ENCODE data around the gene PALMD. TPM values are rescaled to one million over a fixed set of nuclear protein-coding genes. Genes with fewer than 3 reads are reported as not detected.

PALMD gene, protein sequence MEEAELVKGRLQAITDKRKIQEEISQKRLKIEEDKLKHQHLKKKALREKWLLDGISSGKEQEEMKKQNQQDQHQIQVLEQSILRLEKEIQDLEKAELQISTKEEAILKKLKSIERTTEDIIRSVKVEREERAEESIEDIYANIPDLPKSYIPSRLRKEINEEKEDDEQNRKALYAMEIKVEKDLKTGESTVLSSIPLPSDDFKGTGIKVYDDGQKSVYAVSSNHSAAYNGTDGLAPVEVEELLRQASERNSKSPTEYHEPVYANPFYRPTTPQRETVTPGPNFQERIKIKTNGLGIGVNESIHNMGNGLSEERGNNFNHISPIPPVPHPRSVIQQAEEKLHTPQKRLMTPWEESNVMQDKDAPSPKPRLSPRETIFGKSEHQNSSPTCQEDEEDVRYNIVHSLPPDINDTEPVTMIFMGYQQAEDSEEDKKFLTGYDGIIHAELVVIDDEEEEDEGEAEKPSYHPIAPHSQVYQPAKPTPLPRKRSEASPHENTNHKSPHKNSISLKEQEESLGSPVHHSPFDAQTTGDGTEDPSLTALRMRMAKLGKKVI
- total RNA-seq: 63.3 and 106 TPM in 2 replicates

DNA sequence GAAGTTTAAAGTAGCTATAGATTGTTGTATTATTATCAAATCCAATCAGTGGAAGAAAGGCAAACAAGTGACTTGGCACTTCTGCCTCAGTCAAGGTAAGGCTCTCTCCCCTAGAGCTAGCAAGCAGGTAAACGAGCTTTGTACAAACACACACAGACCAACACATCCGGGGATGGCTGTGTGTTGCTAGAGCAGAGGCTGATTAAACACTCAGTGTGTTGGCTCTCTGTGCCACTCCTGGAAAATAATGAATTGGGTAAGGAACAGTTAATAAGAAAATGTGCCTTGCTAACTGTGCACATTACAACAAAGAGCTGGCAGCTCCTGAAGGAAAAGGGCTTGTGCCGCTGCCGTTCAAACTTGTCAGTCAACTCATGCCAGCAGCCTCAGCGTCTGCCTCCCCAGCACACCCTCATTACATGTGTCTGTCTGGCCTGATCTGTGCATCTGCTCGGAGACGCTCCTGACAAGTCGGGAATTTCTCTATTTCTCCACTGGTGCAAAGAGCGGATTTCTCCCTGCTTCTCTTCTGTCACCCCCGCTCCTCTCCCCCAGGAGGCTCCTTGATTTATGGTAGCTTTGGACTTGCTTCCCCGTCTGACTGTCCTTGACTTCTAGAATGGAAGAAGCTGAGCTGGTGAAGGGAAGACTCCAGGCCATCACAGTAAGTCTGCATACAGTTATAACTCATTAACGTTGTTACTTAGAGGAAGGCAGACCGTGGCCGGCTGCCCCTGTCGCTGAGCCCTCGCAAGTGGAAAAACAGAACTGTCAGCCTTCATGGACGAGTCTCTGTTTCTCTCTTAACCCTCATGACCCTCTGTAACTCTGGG is at the start of gene PALMD:
Gene PALMD, plus strand, starts transcription at position 415 of the 833 bp plus-strand sequence. Its CDS starts 205 bp downstream, at position 620.
- peak; percentile 86 for DNase-seq

DNA sequence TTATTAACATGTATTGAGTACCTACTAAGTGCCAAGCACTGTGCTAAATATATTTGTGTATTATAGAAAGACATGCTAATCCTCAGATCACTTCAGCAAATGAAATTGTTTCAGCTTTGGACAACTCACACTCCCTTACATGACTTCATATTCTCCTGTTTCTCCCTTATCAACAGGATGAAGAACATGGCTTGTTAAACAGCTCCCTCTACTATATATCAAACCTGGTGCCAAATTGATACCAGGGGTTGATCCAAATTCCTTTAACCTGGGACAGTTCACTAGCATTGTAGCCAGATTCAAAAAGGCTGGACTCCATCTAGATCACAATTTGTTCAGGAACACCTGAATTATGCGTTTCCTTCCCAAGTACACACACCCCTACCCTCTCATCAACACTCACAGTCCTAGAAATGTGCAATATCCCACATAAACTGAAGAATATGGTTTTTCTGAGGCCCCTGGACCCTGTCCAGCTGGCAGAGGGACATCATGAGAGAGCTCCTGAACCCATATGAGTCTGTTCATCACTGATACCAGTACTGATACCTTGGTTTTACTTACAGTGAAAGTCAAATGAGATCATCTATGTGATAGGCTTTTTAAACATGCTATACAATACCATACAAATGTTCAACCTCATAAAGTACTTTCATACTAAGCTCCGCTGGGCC is 47.0 kb upstream of the PALMD start:
- peak; percentile 62 for DNase-seq

DNA sequence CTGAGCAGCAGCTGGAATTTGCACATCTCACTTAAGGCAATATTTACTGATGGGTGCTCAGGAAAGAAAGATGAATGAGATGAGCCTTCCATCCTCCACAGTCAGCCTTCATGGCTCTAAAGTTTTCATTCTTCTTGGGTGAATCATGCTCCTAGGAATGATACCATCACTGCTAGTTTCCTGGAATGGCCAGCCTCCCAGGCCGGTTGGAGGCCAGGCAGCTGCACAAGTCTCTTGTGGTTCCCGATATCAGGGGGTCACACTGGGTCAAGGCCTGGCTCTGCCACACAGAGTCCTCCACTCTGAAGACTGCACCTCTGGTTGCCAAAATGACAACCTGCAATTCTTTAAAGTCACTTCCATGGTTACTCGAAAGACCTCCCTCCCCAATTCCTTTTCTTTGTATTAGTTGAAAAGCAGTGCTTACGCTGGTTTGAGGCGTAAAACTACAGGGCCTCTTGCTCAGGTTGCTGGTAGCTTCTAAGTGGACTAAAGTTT is 46.2 kb upstream of the PALMD start:
- peak; percentile 94 for DNase-seq

DNA sequence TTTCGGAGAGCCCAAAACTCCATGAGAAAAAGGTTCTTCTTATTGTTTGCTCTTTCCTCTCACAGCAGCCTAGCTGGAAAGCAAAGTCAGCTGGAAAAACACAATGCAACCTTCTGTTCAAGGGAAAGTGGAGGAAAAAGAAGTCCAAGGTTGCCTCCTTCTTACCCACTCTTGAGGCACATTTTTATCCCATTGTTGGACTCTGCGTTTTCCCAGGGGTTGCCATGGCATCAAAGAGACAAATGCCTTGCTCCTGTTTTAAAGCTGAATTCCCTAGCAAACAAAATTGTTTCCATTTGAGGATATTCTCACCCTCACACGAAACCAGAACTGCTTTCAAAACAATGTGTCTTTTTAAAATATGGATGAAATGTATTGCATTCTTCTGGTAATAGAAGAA is 45.1 kb upstream of the PALMD start:
- peak; percentile 93 for DNase-seq

DNA sequence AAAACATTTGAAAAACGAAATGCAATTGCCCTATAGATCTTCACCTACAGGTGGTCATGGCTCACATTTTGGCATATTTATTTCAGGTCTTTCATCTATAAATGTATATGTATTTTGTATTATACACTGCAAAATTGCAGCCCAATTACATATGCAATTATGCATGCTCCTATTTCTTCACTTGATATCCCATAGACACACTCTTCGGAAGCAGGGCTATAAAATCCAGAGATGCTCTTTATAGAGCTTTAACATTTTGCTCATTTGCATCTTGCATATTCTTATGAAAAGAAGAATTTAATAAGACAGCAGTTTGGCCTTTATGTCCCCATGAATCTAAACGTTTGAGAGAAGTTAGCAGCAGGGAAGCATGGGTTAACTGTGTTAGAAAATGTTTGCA is 44.7 kb upstream of the PALMD start:
- no peak for DNase-seq

DNA sequence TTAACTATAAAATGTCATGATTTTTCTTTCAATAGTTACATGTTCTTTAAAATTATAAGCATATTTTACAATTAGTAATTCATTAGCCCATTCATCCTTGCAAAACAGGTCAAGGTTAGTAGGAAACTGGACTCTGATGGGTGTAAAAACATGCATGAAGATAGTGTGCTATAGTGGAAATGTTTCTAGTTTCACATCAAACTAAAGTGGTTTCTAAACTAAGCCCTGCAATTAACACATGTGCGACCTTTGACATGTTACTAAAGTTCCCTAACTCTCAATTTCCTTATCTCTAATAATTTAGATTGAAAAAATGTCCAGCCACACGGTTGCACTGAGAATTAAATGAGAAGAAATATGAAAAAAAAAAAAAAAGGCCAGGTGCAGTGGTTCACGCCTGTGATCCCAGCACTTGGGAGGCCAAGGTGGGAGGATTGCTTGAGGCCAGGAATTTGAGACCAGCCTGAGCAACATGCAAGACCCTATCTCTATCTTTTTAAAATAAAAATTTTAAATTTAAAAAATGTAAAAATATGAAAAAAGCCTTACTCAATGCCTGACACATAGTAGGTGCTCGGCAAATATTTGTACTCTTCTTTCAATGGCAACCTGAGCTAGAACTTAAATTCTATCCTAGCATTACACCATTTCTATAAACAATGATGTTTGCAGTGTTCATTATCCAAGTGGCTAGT is 44.1 kb upstream of the PALMD start:
- DNase-seq: no peak

DNA sequence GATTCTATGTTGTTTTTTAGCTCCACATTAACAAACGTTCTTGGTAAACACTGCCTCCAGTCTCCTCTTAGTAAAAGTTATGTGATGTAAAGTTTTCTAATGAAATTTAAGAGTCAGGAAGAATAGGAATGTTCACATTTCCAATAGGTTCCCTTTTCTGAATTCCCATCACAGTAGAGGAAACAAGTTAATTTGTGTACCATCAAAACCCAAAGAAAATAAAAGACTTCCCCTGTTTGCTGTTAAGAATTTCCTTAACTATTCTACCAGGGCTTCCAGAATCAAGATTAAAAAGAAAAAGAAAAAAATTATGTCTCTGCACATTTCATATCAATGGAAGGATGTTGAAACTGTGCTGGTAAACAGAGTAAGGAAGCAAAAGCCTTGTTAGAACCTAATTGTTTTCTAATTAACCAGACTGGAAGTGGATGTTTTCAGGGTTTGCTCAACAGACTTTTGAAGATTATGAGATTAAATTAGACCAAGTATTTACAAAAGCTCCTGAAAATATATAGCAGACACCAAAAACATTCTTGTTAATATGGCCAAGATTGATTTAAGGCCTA is 43.4 kb upstream of the PALMD start:
- DNase-seq: peak; percentile 75

DNA sequence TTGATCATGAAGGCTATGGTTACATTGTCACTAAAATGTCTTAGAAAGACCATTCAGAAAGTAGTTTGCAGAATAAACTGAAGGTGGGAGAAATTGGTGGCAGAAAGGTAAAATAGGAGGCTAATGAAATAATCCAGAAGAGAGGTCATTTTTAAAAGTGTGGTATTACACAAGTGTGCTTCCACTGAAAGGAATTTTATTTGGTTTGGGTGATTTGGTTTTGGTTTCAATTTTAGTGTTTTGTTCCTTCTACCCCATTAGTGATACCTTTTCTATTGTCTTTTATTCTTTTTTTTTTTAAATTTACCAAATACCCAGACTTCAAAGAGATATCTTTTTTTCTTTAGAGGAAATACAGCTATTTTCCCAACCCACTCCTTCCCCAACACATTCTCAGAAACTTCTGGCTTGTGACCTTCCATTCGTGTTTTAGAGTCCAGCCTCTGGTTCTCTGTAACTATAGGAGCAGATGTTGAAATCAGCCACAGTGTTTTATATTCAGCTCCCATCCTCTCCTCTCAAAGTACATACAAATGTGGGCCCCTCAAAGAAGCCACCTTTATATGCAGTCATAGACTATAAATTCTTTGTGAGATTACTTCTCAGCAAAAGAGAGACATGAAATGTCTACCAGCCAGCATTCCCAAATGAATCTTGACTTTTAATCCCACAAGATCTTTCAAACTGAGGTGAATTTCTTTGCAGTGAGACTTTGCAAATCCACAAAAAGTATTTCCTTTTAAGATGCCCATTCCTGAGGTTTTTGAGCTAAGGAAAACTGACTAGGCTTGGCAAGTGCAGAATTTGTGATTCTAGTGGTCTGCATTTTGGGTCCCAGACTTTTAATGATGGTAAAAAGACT is 42.0 kb upstream of the PALMD start:
- DNase-seq: peak; percentile 47

DNA sequence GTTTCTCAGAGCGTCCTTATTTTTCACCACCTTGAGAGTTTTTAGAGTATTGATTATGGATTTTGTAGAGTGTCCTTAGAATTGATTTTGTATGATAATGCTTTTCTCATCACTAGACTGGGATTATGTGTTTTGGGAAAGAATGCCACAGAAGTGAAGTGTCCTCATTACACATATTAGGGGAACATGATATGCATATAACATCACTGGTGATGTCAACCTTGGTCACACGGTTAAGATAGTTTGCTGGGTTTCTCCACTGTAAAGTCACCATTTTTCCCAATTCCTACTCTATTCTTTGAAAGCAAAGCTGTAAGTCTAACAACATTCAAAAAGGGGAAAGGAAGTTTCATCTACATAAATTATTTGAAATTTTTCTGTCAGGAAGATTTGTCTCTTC is 39.6 kb upstream of the PALMD start:
- no peak for DNase-seq

DNA sequence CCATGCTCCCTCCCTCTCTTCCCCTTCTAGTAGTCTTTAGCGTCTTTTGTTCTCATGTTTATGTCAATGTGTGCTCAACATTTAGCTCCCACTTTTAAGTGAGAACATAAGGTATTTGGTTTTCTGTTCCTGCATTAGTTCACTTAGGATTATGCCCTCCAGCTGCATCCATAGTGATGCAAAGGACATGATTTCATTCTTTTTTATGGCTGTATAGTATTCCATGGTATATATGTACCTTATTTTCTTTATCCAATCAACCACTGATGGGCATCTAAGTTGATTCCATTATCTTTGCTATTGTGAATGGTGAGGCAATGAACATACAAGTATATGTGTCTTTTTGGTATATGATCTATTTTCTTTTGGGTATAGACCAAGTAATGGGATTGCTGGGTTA is 38.3 kb upstream of the PALMD start:
- no peak for DNase-seq

DNA sequence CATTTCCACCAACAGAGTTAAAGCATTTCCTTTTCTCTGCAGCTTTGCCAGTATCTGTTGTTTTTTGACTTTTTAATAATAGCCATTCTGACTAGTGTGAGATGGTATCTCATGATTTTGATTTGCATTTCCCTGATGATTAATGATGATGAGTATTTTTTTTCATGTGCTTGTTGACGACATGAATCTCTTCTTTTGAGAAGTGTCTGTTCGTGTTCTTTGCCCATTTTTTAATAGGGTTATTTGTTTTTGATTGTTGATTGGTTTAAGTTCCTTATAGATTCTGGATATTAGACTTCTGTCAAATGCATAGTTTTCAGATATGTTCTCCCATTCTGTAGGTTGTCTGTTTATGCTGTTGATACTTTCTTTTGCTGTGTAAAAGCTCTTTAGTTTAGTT is 37.9 kb upstream of the PALMD start:
- no peak for DNase-seq

DNA sequence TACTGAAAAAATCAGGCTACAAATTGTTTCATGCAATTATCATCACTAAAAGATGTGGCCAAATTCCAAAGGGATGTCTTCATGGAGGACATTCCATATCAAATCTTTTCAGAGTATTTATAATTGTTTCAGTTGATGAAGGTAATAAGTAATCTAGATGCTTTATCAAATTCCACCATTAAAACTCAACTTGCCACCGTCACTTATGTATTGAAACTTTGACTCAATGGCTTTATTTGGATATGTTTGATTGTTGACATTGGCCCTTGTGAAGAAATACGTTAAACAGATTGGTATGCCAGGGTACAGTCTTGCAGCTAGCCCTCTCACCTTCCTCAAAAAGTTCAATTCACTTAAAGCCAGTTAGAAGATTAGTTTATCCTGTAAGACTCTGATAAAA is 32.2 kb upstream of the PALMD start:
- peak; percentile 44 for DNase-seq

DNA sequence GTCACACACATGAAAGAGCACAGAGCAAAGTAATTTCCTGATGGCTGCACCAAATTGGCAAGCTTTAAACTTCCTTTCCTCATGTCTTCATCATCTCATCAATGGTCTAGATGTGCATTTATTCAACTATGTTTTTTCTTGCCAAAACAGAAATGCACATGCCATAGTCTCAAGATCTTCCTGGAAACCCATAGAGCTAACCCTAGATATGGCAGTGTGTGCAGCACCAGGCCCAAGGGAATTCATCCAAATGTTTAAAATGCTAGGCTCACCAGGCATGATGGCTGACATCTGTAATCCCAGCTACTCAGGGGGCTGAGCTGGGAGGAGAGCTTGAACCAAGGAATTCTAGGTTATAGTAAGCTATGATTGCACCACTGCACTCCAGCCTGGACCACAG is 31.2 kb upstream of the PALMD start:
- DNase-seq: no peak

DNA sequence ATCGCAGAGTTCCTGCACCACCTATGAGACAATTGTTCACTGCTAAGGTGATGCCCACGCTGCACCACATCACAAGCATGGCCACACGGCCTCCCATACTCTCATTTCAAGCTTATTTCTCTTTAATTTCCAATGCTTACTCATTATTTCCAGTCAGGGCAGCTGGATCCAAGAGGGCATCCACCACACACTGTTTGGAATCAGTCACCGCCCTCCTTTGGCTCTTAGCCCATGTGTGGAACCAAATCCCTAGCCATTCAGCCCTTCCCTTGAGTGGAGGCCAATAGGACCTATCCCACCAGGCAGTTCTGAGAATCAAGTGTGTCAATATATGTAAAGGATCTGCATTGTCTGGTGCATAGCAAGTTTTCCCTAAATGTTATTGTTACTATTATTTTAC is 26.3 kb upstream of the PALMD start:
- peak; percentile 46 for DNase-seq

DNA sequence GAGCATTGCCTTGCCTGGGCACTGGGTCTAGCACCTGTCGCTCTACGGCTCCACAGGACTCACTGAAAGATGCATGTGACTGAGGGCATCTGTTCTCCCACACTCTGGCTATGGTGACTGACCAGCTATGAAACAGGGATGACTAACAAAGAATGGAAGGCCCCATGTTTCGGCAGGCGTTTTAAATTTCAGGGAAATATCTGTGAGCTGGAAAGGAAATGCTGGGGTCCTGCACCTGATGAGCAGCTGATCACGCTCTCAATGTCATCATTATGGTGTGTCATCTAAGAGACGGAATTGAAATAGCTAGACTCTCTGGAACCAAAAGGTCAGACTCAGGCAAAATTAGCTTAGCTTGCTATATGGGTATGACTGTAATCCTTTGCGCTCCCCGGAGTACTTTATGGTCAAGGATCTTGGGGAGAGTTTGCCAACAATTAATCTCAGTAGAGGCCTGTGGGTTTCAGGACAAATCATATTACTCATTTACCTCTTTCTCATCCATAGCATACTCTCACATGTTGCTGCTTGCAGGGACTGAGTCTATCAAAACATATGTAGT is 24.5 kb upstream of the PALMD start:
- DNase-seq: peak; percentile 26

DNA sequence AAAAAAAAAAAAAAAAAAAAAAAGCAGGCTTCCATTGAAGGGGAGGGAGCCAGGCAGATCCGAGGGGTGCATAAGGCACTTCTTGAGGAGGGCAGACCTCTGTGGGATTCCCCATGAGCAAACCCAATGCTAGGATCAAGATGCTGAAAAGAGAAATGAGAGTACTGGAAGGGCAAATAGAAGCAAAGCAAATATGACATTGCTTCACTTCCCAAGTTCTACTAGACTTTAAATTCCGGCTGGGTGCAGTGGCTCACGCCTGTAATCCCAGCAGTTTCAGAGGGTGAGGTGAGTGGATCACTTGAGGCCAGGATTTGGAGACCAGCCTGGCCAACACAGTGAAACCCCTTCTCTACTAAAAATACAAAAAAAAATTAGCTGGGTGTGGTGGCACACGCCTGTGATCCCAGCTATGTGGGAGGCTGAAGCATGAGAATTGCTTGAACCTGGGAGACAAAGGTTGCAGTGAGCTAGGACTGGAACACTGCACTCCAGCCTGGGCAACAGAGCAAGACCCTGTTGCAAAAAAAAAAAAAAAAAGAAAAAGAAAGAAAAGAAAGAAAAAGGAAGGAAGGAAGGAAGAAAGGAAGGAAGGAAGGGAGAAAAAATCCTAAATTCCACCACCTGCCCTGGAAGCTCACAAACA is 23.1 kb upstream of the PALMD start:
- DNase-seq: no peak

DNA sequence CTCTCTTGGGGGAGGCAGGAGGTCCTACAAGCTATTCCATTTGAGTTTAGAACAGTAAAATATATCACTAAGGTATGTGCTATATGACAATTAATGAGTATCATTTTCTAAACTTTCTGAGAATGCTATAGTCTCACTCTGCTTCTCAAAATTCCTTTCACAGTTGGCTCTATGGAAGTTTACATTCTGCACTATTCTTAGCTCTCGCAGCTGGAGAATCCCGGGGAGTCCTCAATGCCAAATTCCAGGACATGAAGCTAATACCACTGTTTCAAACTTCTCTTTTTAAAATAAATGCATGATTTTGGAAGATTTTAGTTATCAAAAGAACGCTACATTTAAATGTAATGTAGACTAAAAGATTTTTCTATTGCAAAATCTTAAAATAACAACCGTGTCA is 22.4 kb upstream of the PALMD start:
- no peak for DNase-seq

DNA sequence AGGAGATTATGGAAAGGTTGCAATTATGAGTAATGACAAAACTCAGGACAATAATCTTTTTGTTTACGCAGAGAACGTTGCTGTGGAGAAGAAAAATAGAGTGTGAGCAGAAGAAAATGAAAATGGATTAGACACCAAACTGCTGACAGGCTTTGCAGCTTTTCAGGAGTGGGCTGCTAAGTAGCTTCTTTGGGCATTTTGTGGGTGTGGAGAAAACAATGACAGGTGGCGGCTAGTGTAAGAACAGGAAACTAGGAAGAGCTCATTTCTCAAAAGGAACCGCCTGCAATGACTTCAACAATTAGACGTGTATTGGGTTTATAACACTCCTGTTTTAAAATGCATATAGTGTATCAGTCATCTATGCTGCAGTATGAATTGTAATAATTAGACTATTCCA is 18.3 kb upstream of the PALMD start:
- DNase-seq: no peak

DNA sequence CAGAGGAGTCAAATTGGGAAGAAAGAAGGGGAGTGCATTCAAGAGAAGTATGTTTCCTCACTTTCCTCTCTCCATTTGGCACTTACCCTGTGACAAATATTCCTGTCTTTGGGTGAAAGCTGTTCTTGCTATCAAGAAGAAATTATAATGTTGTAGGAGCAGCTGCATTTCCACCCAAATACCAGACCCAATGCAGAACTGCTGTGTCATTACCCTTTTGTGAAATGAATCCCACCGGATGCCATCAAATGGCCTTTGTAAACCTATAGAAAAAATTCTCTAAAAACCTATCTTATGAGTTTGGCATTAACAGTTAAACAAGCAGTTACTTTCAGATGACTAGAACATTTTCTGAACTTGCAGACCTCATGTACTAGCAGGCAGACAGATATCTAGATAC is 16.7 kb upstream of the PALMD start:
- DNase-seq: no peak
